LHCN-M2 (cell line): Measurements from ENCODE around the gene TAF11L9. TPM values are rescaled to one million over a fixed set of nuclear protein-coding genes. Genes with fewer than 3 reads are reported as not detected.
"Not testable (repeated sequence)": the region's sequence is repeated elsewhere in the genome, so short reads cannot be mapped to it uniquely, and the experiment has no call there.

Source experiments
- DNase-seq: peaks from one replicate; pipeline ENCODE4 v3.0.0-alpha.2; 2012; ENCODE audit warnings: low read depth
- polyA plus RNA-seq: library from polyadenylated mRNA; unstranded; fragments of >200 nt; gene quantifications from one replicate; pipeline ENCODE4 v1.2.1, GENCODE V29; 2012; ENCODE audit warnings: missing spikeins
- total RNA-seq: library from RNA; depleted of rRNA; stranded (reverse); fragments of >200 nt; gene quantifications from 2 replicates; pipeline ENCODE4 v1.2.3, GENCODE V29; 2014; rRNA removed

Gene TAF11L9
- total RNA-seq: not detected in 2 replicates
- polyA plus RNA-seq: not detected

GRCh38 chr5:17594255-17594654 lies at the start of gene TAF11L9:
Gene TAF11L9 (minus strand): TSS chr5:17594394.
- DNase-seq: not testable (repeated sequence)

DNA sequence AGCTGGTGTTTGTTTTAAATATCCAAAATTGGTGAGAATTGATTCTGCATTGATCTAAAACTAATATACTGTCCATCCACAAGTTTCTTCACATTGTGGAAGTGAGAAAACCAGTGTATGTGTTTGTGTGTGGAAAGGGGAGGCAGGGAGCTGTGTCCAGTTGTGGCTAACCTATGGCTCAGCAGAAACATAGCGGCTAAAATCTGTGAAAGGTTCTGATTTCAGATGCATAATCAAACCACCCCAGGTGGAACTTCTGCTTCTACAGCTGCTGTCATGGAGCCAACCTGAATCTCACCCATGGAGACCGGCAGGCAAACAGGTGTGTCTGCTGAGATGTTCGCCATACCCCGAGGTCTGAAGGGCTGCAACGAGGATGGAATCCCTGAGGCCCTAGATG lies 40.0 kb upstream of the TAF11L9 start, which contains the start of gene TAF11L14:
TAF11L14 (plus strand) TSS at position 301 of the 400 bp plus-strand sequence.
- DNase-seq: no peak

DNA sequence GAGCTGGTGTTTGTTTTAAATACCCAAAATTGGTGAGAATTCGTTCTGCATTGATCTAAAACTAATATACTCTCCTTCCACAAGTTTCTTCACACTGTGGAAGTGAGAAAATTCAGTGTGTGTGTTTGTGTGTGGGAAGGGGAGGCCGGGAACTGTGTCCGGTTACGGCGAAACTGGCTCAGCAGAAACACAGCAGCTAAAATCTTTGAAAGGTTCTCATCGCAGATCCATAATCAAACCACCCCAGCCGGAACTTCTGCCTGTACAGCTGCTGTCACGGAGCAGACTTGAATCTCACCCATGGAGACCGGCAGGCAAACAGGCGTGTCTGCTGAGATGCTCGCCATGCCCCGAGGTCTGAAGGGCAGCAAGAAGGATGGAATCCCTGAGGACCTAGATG lies 37.6 kb upstream of the TAF11L9 start, which contains the start of gene TAF11L13:
TAF11L13 (plus strand) TSS at position 301 of the 400 bp plus-strand sequence.
- DNase-seq: not testable (repeated sequence)

- no peak for DNase-seq
These were observed 31.5 kb upstream of the TAF11L9 start for GRCh38 chr5:17625686-17626085.

DNA sequence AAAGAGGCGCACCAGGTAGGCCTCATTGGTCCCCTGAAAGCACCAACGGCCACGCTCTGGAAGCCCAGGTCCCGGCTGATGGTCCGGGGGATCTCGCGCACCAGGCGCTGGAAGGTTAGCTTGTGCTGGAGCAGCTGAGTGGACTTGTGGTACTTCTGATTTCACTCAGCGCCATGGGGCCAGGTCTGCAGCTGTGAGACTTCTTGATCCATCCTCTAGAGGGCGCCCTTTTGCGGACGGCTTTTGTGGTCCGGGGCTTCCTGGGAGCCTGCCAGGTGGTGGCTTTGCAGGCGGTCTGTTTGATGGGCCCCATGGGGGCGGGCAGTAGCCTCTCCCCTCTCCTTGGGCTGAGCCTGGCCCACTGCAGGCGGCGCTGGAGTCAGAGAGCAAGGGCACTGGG lies 26.4 kb upstream of the TAF11L9 start:
- no peak for DNase-seq

- DNase-seq: no peak
These were observed 25.2 kb upstream of the TAF11L9 start for GRCh38 chr5:17619354-17619753.

- DNase-seq: no peak
These were observed 20.8 kb upstream of the TAF11L9 start for GRCh38 chr5:17614872-17615605.

- DNase-seq: not testable (repeated sequence)
These were observed 15.9 kb upstream of the TAF11L9 start, which contains the start of gene TAF11L12 for GRCh38 chr5:17610092-17610491. Gene TAF11L12 (plus strand): TSS chr5:17610392.

DNA sequence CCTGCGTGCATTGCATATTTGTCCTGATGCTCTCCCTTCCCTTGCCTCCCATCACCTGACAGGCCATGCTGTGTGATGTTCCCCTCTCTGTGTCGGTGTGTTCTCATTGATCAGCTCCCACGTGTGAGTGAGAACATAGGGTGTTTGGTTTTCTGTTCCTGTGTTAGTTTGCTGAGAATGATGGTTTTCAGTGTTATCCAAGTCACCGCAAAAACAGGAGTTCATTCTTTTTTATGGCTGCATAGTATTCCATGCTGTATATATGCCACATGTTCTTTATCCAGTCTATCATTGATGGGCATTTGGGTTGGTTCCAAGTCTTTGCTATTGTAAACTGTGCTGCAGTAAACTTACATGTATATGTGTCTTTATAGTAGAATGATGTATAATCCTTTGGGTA lies 13.3 kb upstream of the TAF11L9 start:
- not testable (repeated sequence) for DNase-seq

DNA sequence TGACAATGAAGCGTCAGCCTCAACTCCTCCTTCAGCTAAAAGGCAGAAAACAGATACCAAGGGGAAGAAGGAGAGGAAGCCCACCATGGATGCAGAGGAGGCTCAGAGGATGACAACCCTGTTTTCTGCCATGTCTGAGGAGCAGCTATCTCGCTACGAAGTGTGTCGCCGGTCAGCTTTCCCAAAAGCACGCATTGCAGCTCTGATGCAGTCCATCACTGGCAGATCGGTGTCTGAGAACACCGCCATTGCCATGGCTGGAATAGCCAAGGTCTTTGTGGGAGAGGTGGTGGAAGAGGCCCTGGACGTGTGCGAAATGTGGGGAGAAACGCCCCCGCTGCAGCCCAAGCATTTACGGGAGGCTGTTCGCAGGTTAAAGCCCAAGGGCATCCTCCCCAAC lies 10.8 kb upstream of the TAF11L9 start:
- no peak for DNase-seq

GRCh38 chr5:17603880-17604279 lies 9.7 kb upstream of the TAF11L9 start, which contains the start of gene TAF11L11:
Gene TAF11L11 (plus strand): TSS chr5:17604183.
- DNase-seq: not testable (repeated sequence)

- DNase-seq: not testable (repeated sequence)
These were observed 3.5 kb upstream of the TAF11L9 start, which contains the start of gene TAF11L10 for GRCh38 chr5:17597728-17598127. Gene TAF11L10 (minus strand): TSS chr5:17597828.

DNA sequence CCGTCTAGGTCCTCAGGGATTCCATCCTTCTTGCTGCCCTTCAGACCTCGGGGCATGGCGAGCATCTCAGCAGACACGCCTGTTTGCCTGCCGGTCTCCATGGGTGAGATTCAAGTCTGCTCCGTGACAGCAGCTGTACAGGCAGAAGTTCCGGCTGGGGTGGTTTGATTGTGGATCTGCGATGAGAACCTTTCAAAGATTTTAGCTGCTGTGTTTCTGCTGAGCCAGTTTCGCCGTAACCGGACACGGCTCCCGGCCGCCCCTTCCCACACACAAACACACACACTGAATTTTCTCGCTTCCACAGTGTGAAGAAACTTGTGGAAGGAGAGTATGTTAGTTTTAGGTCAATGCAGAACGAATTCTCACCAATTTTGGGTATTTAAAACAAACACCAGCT lies 3.3 kb downstream of the TAF11L9 start, which contains the start of gene TAF11L8:
TAF11L8 (minus strand) TSS at position 101 of the 400 bp plus-strand sequence.
- DNase-seq: not testable (repeated sequence)

DNA sequence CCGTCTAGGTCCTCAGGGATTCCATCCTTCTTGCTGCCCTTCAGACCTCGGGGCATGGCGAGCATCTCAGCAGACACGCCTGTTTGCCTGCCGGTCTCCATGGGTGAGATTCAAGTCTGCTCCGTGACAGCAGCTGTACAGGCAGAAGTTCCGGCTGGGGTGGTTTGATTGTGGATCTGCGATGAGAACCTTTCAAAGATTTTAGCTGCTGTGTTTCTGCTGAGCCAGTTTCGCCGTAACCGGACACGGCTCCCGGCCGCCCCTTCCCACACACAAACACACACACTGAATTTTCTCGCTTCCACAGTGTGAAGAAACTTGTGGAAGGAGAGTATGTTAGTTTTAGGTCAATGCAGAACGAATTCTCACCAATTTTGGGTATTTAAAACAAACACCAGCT lies 8.5 kb downstream of the TAF11L9 start, which contains the start of gene TAF11L7:
TAF11L7 (minus strand) TSS at position 101 of the 400 bp plus-strand sequence.
- DNase-seq: not testable (repeated sequence)

Other genes starting within 250 kb of the TAF11L9 start
- not detected in 2 replicates for gene TAF11L2, start 96.2 kb downstream of the TAF11L9 start, total RNA-seq
- not detected in 2 replicates for gene TAF11L3, start 76.0 kb downstream of the TAF11L9 start, total RNA-seq
- not detected in 2 replicates for gene TAF11L4, start 72.6 kb downstream of the TAF11L9 start, total RNA-seq
- gene TAF11L5, start 69.2 kb downstream of the TAF11L9 start, total RNA-seq: not detected in 2 replicates
- not detected in 2 replicates for gene TAF11L6, start 65.7 kb downstream of the TAF11L9 start, total RNA-seq
- gene TAF11L7, start 8.6 kb downstream of the TAF11L9 start, total RNA-seq: not detected in 2 replicates
- gene TAF11L8, start 3.4 kb downstream of the TAF11L9 start, total RNA-seq: not detected in 2 replicates
- gene TAF11L10, start 3.4 kb upstream of the TAF11L9 start, total RNA-seq: not detected in 2 replicates
- not detected in 2 replicates for gene TAF11L11, start 9.8 kb upstream of the TAF11L9 start, total RNA-seq
- gene TAF11L12, start 16.0 kb upstream of the TAF11L9 start, total RNA-seq: not detected in 2 replicates
- gene TAF11L13, start 37.7 kb upstream of the TAF11L9 start, total RNA-seq: not detected in 2 replicates
- gene TAF11L14, start 40.1 kb upstream of the TAF11L9 start, total RNA-seq: not detected in 2 replicates